ENCODE results near the gene APOBEC3B.
"Not testable (repeated sequence)": the region's sequence is repeated elsewhere in the genome, so short reads cannot be mapped to it uniquely, and the experiment has no call there.

Gene APOBEC3B

DNA sequence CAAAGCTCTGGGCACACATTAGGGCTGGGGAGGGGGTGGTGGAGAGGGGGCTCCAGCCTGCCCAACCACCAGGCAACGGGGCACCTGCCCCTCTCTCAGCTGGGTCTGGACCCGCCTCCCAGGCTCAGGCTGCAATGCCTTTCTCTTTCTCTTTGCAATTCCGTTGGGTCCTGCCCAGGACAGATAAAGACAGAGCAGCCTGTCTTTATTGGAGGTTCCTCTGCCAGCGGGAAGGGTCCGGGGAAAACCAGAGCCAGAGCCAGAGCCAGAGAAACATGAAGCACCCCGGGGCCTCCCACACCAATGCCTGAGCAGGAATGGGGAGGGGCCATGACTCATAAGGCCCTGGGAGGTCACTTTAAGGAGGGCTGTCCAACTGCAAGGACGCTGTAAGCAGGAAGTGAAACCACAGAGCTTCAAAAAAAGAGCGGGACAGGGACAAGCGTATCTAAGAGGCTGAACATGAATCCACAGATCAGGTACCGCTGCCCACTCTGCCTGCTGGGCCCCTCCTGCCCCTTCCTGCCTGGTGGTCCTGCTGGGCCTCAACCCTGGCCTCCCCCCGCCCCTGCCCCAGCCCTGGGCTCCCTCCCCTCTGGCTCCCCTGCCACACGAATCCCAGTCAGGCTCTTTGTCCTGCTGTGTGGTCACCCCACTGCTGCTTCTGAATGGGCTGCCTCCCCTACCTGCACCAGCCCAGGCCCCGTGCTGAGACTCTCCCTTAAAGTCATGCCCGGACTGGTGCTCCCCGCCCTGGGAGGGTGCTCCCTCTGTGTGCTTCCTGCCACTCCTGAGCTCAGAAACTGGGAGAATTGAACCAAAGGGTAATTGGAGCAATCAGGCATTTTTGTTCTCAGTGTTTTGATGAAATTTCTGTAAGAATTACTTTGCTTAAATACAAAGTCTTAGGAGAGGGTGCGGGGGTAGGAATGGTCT lies at the start of gene APOBEC3B:
Gene APOBEC3B, plus strand, starts transcription at position 356 of the 936 bp plus-strand sequence. Its CDS starts 107 bp downstream, at position 463.
- DNase-seq (ENCODE audit: low read depth in 2 of 2): peak; percentile 46

DNA sequence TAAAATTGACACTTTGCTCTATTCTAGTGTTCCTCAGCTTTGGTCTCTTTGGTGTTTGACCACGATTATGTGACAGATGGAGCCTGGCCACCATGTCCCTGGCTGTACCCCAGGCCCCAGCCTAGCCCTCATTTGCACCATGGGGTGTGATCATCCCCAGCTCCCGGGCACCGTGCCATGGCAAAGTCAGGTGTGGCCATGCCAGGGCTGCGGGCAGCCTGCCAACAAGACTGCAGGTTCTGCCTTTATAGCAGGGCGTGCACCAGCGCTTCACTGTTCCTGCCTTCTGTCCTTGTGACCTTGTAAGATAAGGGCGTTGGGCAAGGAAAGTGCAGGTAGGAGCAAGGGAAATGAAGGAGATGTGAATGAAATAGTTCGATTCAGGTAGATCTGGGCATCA lies 47.1 kb upstream of the APOBEC3B start:
- no peak for DNase-seq (ENCODE audit: low read depth in 2 of 2)

DNA sequence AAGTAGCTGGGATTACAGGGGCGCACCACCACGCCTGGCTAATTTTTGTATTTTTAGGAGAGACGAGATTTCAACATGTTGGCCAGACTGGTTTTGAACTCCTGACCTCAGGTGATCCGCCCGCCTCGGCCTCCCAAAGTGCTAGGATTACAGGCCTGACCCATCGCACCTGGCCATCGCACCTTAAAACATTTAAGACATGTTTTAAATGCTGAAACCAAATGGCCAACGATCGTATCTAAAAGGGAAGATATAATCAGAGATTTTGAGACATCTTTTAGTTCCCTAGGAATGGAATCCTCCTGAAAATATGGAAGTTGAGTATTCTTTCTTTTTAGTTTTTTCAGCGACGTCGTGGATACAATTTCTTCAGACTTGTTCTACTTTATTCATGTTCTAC lies 46.5 kb upstream of the APOBEC3B start:
- DNase-seq (ENCODE audit: low read depth in 2 of 2): no peak

DNA sequence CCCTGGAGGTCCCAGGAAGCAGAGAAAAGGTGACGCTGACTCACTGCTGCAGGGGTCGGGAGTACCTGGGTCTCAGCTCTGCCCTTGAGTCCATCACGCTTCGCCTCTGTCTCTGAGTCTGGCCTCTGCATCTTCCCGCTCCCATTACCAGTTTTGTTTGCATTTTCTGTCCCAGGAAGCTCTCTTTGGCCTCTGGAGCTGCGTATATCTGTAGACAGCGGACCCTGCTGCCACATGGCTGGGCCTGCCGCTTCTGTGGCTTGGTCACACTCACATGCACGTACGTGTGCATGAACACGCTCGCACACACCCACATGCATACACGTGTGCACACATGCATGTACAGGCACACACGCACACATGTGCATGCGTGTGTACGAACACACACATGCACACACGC lies 45.6 kb upstream of the APOBEC3B start:
- DNase-seq (ENCODE audit: low read depth in 2 of 2): no peak

DNA sequence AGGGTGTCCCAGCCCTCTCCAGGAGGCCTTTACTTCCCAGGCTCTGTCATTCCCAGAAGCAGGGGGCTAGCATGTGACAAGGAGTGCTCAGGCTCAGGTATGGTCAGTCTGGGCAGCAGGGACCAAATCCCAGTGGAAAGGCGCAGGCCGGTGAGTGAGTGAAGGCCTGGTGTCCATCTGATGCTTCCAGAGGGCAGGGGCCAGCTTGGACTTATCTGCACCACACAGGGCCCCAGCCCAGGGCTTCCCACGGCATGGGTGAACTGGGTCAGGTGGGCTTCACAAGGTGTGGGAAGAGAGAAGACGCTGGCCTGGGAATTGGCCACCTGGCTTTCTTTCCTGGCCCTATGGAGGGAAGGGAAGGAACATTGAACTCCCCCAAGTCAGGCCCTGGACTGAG lies 45.1 kb upstream of the APOBEC3B start:
- no peak for DNase-seq (ENCODE audit: low read depth in 2 of 2)

DNA sequence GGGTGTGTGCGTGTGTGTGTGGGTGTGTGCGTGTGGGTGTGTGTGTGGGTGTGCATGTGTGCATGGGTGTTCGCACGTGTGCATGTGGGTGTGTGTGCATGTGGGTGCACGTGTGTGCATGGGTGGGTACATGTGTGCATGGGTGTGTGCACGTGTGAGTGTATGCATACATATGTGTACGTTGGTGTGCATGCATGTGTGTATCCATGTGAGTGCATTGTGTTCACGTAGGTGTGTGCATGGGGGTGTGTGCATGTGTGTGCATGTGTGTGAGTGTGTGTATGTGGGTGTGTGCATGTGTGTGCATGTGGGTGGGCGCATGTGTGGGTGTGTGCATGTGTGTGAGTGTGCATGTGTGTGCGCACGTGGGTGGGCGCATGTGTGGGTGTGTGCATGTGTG lies 44.6 kb upstream of the APOBEC3B start:
- DNase-seq (ENCODE audit: low read depth in 2 of 2): no peak

DNA sequence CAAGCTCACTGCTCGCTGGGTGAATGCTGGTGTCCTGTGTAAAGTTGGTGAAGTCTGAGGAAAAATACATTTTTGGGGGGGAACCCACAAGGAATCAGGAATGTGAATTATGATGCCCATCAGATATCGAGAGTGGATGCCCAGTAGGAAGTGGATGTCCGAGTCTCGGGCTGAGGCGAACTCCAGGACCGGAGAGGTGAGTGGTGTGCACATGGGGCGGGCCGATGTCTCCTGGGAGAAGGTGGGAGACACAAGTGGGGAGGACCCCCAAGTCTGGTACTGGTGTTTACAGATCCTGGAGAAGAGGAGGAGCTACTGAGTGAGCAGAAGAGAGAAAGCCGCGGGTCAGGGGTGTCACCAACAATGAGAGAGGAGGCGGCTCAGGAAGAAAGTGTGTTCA lies 43.9 kb upstream of the APOBEC3B start:
- no peak for DNase-seq (ENCODE audit: low read depth in 2 of 2)

DNA sequence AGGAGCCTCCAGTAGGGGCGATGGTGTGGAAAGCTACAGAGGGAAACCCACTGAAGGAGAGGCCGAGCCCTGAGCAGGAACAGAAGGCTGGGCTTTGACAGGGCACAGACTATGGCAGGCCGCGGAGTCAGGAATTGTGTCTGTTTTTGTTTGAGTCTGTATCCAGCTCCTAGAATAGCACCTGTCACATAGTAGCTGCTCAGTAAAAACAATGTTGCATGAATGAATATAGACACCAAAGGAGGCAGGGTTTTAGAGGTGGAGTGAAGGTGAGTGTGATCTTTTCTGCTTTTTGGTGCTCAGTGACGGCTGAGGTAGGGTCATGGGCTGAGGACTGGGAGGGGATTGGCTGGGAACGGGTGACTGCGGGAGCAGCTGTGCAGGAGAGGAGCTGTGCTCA lies 43.2 kb upstream of the APOBEC3B start:
- no peak for DNase-seq (ENCODE audit: low read depth in 2 of 2)

DNA sequence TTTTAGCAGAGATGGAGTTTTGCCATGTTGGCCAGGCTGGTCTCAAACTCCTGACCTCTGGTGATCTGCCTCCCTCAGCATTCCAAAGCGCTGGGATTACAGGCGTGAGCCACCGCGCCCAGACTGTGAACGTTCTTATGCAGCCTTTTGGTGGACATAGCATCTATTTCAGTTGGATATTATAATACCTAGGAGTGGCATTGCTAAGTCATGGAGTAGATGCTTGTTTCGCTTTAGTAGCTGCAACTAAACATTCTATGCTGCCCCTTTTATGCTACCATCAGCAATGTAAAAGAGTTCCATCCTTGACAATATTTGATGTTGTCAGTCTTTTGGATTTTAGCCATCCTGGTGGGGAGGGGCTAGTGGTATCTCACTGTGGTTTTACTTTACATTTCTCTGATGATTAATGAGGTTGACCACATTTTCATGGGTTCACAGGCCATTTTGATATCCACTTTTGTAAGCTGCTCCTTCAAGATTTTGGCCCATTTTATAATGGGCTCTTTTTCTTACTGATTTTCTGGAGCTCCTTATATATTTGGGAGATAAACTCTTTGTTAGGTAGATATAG lies 41.2 kb upstream of the APOBEC3B start:
- no peak for DNase-seq (ENCODE audit: low read depth in 2 of 2)

DNA sequence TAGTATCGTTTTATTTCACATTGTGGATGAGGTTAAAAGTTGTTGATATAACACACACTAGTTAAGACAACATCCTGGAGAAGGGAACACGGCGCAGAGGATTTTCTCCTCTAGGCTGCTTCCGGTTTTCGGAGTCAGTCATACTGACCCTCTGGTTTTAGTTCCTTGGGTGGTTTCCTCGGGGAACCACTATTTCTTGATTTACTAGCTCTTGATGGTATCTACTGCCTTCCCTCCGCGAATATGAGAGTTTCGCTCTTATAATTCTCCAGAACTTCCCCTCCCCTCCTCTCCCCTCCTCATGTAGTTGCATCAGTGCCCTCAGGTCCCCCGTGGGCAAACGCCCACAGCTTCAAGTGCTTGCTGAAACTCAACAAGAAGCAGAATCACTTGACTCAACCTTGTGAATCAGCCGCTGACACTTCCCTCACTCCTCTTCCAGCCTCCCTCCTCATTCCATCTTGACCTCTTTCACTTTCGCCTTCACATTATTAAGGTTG lies 40.6 kb upstream of the APOBEC3B start:
- DNase-seq (ENCODE audit: low read depth in 2 of 2): no peak

DNA sequence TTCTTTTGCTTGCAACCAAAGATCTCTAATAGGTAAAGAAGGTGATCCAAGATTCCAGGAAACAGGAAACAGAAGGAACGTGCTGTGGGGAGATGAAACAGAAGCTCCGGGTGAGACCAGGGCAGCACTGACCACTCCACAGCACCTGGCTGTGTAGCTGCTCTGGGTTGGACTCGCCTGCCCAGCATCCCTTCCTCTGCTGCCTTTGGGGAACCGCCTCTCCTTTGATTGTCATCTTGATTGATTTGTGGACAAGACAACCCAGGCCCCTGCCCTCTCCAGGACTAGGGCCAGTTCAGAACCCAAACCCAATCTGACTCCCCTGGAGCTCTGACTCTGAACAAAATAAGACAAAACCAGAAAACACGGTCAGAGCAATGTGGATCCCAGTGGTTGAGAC lies 39.4 kb upstream of the APOBEC3B start:
- no peak for DNase-seq (ENCODE audit: low read depth in 2 of 2)

DNA sequence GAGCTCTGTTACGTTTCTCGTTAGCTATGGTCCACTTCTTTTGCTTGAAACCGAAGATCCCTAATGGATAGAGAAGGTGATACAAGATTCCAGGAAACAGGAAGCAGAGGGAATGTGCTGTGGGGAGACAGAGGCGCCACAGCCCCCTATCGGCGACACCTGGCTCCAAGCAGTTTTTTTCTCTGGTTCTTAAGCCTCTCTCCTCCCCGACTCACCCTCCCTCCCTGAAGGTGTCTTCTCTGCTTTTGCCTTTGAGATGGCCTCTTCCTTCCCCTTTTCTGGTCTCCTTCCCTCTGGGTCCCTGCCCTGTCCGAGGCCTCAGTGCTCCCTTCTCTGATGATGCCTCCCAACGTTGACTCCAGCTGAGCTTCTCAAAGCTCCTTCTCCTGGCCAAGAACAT lies 38.9 kb upstream of the APOBEC3B start:
- DNase-seq (ENCODE audit: low read depth in 2 of 2): no peak

DNA sequence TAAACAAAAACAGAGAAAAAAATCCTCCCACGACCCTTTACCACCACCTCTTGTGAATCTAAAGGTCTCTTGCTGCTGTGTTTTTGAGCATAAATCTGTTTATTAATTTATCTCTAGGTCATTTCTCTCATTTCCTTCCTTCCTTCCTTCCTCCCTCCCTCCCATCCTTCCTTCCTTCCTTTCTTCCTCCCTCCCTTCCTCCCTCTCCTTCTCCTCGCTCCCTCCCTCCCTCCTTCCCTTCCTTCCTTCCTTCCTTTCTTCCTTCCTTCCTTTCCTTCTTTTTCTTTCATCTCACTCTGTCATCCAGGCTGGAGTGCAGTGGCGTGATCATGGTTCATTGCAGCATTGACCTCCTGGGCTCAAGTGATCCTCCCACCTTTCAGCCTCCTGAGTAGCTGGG lies 38.3 kb upstream of the APOBEC3B start:
- no peak for DNase-seq (ENCODE audit: low read depth in 2 of 2)

DNA sequence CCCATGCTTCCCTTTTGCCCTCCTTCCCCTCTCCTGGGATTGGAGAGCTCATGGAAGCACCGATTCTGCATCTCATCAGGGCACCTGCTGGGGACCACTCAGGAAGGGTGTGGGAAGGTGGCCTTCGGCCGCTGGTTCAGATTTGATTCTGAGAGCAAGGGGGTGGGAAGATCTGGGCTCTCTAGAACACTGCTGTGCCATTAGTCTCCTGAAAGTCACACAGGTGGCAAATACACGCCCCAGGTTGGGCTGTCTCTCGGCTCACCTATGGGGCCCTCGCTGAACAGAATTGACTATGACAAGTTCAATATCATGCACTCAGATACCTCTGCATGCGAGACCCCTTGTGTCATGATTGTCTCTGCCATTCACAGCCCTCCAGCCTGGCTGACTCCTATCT lies 37.5 kb upstream of the APOBEC3B start:
- DNase-seq (ENCODE audit: low read depth in 2 of 2): no peak

DNA sequence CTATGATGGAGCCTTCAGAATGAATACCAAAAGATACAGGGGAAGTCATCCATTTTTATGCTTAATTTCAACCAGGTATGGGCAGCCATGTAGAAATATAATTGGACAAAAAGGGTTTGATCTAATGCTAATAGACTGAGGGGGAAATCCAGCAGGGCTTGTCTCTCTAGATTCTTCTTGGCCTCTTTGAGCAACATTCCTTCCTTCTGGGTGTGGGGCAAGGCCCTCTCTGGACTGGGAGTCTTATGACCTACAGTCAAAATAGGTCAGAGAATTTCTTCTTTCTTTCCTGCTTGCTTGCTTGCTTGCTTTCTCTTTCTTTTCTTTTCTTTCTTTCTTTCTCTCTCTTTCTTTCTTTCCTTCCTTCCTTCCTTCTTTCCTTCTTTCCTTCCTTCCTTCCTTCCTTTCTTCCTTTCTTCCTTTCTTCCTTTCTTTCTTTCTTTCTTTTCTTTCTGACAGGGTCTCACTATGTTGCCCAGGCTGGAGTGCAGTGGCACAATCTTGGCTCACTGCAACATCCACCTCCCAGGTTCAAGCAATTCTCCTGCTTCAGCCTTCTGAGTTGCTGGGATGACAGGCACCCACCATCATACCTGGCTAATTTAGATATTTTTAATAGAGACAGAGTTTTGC lies 36.3 kb upstream of the APOBEC3B start:
- not testable (repeated sequence) for DNase-seq (ENCODE audit: low read depth in 2 of 2)

DNA sequence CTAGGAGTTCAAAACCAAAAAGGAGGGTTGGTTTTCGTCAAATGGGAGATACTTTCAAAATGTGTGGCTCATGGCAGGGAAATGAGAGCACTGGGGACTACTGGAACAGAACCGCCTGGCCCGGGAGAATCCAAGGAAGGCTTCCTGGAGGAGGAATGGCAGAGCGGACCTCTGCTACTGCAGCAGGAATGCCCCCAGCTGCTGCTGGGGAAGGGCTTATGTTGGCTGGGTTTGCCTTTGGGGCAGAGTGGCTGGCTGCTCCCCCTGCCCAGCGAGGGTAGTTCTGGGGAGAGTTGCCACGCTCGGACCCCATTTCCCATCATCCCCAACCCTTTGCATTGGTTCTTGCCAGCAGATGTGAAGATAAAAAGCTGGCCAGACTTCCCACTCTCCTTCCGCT lies 35.4 kb upstream of the APOBEC3B start:
- no peak for DNase-seq (ENCODE audit: low read depth in 2 of 2)

DNA sequence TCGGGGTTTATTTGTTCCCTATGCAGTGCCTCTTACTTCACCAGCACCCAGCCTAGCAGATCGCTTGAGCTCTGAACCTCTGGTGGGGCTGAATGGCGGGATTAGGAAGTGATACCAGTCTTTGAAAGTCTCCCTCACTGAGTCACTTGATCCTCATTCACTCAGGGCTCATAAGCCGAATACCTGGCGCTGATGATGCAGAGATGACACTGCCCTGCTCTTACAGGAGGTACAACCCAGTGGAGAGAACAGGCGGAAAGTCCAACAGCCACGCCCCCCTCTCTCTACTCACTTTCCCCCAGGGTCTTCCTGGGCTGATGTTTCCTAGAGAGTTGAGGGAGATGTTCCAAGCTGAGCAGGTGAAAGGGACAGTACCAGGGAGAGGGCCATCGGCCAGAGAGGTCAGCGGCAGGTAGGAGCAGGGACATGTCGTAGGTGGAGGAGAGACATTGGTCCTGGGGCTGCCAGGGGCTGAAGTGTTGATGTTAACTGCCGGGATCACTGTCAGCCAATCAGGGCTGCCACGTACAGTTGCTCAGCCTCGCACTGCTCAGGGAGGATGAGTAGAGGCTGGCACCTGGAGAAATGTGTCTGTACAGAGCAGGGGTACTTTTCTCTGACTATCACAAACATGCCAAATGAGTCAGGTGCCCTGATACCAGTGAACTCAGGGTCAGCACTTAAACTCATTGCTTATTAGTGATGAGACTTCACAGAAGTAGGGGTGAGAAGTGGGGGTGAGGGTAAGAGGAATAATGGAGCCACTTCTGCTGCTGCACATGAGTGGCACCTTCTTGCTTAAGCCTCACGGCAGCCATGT lies 34.6 kb upstream of the APOBEC3B start:
- DNase-seq (ENCODE audit: low read depth in 2 of 2): no peak

DNA sequence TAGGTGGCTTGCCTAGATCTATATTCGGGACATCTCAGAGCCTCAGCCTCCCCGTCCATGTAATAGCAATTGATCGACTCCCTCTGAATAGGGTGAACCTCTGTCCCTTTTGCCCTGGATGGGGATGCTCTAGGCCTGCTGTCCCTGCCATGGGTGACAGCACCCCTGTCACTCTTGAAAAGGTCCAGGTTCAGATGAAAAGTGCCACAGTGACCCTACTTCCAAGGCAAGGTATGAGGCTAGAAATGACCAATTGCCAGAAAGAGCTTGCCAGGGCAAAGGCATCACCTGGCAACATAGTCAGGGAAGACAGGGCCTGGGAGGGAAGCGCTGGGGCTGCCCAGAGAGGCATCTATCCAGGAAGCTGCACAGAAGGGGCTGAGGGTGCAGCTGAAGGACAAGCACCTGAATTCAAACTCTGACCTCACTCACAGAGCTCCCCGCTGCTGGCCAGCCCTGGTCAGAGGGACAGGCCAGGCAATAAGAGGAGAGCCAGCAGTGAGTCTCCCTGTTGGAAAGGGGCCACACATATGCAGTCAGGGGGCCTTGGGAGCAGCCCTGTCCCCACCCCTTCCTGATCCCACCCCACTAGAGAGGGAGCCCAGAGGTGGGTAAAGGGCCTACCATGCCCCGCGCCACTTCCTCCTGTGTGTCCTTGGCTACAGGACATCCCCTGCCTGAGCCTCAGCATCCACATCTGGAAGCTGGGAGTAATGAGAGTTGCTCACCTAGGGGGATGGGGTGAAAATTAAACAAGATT lies 33.8 kb upstream of the APOBEC3B start:
- no peak for DNase-seq (ENCODE audit: low read depth in 2 of 2)

DNA sequence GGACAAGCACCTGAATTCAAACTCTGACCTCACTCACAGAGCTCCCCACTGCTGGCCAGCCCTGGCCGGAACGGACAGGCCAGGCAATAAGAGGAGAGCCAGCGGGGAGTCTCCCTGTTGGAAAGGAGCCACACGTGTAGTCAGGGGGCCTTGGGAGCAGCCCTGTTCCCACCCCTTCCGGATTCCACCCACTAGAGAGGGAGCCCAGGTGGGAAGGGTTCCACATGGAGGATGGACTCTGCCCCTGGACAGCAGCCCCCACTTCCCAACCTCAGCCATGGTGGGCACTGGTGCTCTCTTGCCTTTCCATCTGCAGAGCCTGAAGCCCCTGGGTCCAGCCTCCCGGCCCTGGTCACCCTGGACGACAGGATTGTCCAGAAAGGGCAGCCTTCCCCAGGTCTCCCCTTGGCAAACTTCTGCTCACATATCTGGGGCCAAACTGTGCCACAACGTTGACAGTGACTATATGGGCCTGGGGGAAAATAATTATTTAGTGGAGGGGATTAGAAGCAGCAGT lies 32.2 kb upstream of the APOBEC3B start:
- DNase-seq (ENCODE audit: low read depth in 2 of 2): no peak

DNA sequence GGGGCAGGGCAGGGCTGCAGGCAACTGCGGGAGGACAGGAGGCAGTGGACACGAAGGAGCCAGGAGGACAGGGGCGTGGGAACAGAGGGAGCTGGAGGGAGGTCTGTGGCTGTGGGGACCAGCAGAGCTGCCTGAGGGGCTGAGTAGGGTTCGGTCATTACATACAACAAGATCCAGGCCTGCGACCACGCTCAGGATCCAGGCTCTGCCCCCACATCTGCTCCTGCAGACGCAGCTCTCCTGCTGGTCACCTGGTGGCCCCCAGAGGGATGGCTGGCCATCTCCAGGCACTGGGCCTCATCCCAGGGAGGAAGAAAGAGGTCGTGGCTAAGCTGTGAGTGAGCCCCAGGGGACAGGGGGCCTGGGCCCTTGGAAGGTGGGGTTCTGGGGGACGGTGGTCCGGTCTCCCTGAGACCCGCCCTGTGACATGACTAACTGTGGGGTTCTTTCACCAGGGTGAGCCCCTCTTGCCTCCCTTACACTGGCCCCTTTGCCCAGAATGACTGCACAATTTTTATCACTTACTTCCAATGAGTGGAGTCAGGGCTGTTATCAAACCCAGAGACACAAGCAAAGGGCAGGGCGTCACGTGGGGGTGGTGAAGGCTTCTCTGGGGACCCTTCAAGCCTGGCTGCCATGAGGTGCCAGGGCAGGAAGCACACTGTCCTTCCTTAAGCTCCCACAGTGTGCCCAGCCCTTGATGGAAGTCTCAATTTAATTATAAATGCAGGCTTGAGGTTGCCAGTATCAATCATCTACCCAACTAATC lies 31.4 kb upstream of the APOBEC3B start:
- no peak for DNase-seq (ENCODE audit: low read depth in 2 of 2)

All from stimulated activated CD8-positive, alpha-beta memory T cell treated with anti-CD3 and anti-CD28 coated beads, Interleukin-2, amount 100 ng/mL, for 1 hour (primary cell).